HG02970 (cell line): Measurements from ENCODE around the gene KRTAP12-1.

Experiments
- ATAC-seq: cut with Tn5 transposase; IDR thresholded peaks from one replicate; pipeline ENCODE4 v1.9.1; 2021; ENCODE audit warnings: mild to moderate bottlenecking, moderate library complexity, moderate number of reproducible peaks; ENCODE audit not compliant: unreplicated experiment, low FRiP score

The KRTAP12-1 gene

DNA sequence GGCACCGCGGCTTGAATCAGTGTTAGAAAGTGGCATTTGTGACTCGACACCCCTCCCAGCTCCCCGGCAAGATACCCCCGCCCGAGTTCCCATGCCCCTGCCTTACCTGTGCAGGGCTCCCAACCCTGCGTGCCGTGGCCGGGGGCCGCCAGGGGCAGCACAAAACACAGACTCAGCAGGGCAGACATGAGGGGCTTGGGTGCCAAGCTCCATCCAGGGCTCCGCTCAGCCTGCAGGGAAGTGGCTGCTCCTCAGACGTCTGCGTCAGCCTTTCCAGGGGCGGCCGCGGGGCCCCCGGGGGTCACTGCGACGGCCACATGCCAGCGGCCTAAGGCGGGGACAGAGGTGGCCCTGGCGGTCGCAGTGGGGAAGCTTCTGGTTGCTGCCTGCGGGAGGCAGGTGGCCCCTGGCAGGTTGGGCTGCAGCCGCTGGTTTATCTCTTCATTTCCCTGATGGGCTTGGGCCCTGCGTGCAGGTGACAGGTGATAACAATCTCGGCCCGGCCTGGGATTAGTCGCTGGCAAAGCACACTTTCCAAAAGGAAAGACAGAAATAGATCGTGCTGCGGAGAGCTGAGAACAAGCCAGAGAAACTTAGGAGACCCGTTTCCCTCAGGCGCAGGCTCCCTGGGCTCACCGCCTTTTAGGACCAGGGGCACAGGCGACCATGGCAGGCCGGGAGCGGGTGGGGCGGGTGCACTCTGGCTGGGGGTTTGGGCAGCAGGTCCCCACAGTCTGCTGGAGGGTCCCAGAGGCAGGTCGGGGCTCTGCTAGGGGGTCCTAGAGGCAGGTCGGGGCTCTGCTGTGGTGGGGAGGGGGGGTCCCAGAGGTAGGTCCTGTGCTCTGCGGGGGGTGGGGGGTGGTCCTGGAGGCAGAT is 29.6 kb upstream of the KRTAP12-1 start, which contains the start of gene TSPEAR:
Gene TSPEAR, minus strand, starts transcription at position 246 of the 876 bp plus-strand sequence. Its CDS starts 58 bp downstream, at position 188.
- ATAC-seq, result no peak

DNA sequence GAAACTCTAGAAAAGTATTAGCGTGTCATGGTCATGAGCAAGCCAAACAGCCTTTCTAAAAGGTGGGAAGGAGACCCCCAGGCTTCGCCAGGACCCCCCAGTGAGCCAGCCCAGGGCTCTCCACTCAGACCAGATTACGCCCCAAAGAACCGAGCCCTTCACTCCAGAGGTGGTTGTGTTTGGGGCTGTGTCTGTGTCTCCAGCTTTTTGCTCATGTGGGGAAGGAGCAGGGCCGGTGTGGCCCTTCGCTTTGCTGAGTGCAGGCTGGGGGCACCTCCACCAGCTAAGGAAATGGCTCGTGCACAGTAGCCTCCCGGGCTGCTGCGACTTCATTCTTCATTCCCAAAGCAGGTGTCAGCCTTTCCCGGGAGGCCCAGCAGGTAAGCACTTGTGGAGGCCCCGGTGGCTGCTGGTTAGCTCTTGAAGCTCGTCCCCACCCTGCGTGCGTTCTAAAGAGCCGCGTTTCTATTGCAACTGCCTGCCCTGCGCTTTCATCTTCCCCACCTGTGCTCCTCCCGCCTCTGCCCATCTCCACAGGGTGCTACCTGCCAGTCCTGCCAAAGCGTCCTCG is 28.9 kb upstream of the KRTAP12-1 start:
- no peak for ATAC-seq

DNA sequence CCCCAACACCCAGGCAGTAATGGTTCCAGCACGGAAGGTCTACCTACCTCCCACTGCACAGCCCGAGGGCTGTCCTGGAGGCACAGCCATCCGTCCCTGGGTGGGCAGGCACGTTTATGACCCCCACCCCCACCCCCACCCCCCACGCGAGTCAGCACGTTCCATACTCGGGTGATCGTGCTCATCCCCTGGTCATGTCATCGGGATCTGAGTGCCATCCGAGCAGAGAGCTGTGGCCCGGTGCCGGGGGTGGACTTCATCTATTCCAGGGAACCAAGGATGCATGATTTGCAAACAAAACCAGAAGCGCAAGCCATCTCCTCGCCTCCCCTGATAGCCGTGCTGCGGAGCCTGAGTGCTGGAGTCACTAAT is 28.3 kb upstream of the KRTAP12-1 start:
- no peak for ATAC-seq

GRCh38 chr21:44709426-44710293 is 27.7 kb upstream of the KRTAP12-1 start:
- ATAC-seq, result no peak

- no peak for ATAC-seq
These were observed 27.0 kb upstream of the KRTAP12-1 start for GRCh38 chr21:44708866-44709425.

GRCh38 chr21:44708213-44708865 is 26.4 kb upstream of the KRTAP12-1 start:
- ATAC-seq, result no peak

- no peak for ATAC-seq
These were observed 25.0 kb upstream of the KRTAP12-1 start for GRCh38 chr21:44706706-44707581.

DNA sequence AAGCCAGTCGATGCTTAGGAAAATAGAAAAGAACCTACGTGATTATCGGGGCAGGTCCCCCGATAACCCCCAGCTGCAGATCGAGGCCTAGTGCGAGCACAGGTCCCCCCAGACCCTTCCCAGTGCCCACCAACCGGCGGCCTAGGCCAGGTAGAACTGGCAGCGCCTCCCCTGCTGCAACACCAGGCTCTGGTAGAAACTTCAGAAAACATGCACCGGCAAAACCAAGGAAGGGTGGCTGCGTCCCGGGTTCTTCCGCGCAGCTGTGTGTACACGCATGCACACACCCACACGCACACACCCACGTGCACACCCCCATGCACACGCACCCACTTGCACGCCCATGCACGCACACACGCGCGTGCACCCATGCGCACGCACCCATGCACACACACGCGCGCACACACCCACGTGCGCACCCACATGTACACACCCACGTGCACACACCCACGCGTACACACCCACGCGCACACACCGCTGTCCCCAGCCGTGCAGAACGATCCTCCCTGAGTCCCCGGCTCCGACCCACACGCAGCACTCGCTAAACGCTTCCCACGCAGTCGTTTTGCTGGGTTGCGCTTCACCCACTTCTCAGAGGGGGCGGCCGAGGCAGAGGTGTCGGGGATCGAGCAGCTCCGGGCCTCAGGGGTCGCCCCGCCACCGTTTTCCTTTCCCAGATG is 24.2 kb upstream of the KRTAP12-1 start:
- ATAC-seq, result no peak

DNA sequence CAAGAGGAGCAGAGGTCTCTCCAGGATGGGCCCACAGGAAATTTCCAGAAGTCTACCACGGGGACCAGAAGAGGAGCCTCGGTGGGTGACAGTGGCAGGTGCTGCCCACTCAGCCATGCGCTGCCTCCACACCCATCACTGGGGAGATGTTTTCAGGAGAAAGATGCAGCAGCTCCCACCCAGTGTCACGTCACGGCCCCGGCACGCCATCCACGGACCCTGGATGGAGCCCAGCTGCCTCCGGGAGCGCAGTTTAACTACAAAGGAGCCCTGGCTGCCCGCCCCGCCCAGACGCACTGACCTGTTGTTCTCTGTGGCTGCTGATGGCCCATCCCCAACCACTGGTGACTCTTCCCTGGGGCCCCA is 22.7 kb upstream of the KRTAP12-1 start:
- ATAC-seq, result no peak

DNA sequence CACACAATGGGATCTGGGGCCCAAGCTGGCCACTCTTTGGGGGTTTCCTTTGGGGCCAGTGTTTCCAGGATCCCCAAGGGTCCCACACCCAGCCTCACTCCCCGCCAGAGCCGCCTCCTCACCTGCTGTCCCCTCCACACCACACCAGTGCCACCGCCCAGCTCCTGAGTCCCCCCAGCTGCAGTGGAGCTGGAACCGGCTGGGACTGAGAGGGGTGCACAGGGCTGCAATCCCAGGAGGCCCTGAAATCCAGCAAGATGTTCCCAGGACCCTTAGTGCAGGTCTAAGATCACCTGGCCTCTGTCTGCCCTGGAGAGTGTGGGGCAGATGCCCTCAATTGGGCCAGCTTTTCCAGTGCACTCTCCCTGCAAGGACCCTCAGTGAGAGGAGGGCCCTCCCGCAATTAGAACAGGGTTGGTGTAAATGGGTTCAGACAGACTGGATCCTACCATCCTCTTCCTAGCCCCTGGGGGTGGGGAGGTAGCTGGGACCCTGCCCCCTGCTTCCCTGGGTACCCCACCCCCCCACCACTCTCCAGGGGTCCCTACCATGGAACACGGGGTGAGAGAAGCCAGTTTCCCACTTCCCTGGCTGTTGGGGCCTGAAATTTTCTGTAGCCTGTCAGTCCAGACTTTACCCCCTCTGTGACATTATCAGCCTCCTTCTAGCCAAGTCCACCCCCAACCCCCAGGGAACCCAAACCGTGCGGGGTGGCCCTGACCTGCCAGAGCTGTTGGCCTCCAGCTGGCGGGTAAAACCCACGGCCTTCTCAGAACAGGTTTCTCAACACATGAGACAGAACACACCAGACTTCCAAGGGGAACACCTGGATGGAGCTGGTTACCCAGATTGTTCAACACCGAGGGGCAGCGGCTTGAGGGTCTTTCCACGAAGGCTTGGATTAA is 22.0 kb upstream of the KRTAP12-1 start:
- ATAC-seq, result no peak

DNA sequence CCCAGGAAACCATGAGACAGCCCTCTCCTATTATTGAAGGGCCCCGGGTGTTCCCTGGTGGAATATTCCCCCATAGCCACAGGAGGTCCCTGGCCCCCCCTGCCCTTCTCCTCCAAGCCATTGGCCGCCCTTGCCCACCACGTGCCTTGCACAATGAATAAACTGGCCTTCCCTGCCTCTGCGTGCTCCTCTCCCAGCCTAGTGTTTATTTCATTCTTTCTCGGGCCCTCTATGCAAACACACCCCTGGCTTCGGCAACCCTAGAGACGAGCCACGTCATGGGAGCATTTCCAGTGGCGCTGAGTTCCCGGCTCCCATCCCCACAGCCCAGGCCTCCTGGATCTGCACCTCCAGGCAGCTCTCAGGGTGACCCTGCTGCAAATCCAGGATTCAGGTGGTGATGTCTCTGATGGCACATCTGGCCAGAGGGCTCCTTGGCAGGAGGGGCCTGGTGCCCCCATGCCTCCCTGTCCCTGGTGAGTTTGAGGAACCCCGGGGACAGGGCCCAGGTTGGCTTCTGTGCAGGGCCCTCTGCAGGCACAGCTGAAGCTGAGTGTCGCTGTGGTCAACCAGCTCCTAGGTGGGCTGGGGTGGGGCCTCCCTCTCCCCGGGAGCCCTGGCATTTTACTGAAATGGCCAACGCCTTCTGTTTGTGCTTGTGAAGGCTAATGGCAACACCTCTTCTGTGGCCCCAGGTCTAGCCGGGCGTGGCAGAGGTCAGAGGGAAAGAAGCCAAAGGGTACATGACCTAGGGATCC is 21.2 kb upstream of the KRTAP12-1 start:
- ATAC-seq, result no peak

DNA sequence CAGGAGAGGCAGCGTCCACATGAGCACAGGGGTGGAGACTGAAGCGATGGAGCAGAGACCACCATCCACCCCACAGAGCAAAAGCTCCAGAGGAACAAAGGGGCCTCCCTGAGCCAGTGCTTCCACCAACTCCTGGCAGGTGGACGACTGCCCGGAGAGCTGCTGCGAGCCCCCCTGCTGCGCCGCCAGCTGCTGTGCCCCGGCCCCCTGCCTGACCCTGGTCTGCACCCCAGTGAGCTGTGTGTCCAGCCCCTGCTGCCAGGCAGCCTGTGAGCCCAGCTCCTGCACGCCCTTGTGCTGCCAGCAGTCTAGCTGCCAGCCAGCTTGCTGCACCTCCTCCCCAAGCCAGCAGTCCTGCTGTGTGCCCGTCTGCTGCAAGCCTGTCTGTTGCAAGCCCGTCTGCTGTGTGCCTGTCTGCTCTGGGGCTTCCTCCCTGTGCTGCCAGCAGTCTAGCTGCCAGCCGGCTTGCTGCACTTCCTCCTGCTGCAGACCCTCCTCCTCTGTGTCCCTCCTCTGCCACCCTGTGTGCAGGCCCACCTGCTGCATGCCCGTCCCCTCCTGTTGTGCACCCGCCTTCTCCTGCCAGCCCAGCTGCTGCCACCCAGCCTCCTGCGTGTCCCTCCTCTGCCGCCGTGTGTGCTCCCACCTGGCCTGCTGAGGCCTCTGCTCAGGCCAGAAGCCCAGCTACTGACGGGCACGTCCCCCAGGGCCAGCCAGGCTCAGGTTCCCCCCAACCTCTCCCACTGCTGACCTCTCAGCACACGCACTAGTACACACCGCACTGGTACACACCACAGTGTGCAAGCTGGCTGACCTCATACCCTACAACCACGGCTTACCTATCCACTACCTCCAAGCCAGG is 20.4 kb upstream of the KRTAP12-1 start:
- ATAC-seq, result no peak

DNA sequence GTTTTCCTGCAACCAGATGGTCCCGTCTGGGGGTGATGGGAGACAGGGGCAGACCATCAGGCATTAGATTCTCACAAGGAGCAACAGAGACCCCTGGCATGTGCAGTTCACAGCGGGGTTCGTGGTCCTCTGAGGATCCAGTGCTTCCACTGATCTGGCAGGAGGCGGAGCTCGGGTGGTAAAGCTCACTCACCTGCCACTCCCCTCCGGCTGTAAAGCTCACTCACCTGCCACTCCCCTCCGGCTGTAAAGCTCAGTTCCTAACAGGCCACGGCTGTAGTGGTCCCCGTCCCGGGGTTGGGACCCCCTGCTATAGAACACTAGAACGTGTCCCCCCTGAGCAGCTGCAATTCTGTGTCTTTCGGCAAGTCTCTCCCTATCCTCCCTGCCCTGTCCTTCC is 19.6 kb upstream of the KRTAP12-1 start:
- ATAC-seq, result no peak

DNA sequence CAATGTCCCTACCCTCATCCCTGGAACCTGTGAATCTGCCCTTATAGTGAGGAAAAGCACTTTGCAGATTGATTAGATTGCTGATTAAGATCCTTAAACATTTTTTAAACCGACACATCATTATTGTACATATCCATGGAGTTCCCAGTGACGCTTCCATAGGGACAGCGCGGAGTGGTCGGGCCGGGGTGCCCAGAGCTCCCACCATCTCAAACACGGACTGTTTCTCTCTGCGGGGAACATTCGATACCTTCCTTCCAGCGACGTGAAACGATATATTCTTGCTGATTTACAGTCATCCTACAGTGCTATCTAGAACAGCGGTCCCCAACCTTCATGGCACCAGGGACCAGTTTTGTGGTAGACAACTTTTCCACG is 19.0 kb upstream of the KRTAP12-1 start:
- ATAC-seq, result no peak

GRCh38 chr21:44700101-44701022 is 18.4 kb upstream of the KRTAP12-1 start:
- no peak for ATAC-seq
